Stimulated activated CD4-positive, alpha-beta T cell treated with anti-CD3 and anti-CD28 coated beads, Interleukin-15, amount 100 ng/mL, for 48 hours (primary cell): ENCODE results near the gene HOXC9.
A peak's percentile ranks its signal among the peaks of the same experiment; 100 is the strongest.

Experiments used
- DNase-seq, 2 donors: peaks; one replicate each; pipeline ENCODE4 v3.0.0-alpha.2; 2020; ENCODE audit warnings: low read depth in 2 of 2

HOXC9 gene

DNA sequence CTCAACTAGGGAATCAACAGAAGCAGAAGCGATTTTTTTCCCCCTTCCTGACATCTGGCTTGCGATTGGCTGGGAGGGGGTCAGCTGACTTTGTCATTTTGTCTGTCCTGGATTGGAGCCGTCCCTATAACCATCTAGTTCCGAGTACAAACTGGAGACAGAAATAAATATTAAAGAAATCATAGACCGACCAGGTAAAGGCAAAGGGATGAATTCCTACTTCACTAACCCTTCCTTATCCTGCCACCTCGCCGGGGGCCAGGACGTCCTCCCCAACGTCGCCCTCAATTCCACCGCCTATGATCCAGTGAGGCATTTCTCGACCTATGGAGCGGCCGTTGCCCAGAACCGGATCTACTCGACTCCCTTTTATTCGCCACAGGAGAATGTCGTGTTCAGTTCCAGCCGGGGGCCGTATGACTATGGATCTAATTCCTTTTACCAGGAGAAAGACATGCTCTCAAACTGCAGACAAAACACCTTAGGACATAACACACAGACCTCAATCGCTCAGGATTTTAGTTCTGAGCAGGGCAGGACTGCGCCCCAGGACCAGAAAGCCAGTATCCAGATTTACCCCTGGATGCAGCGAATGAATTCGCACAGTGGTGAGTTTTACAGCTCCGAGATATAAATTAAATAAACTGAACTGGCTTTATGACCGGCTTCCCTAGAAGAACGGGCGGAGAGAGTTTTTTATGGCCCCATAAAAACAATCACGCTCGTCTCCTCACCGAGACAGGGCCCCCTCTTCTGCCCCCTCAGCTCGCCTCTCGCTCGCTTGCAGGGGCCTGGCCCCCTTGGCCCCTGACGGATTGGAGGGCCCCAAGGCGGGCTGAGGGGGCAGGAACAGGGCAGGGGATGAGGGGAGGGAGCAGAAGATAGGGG, 28.6 kb downstream of the HOXC9 start, which contains the start of gene HOXC6:
TSS of gene HOXC6 (plus strand) at position 127 of the 888 bp plus-strand sequence. CDS start at position 209, 82 bp downstream.
- no peak for DNase-seq

DNA sequence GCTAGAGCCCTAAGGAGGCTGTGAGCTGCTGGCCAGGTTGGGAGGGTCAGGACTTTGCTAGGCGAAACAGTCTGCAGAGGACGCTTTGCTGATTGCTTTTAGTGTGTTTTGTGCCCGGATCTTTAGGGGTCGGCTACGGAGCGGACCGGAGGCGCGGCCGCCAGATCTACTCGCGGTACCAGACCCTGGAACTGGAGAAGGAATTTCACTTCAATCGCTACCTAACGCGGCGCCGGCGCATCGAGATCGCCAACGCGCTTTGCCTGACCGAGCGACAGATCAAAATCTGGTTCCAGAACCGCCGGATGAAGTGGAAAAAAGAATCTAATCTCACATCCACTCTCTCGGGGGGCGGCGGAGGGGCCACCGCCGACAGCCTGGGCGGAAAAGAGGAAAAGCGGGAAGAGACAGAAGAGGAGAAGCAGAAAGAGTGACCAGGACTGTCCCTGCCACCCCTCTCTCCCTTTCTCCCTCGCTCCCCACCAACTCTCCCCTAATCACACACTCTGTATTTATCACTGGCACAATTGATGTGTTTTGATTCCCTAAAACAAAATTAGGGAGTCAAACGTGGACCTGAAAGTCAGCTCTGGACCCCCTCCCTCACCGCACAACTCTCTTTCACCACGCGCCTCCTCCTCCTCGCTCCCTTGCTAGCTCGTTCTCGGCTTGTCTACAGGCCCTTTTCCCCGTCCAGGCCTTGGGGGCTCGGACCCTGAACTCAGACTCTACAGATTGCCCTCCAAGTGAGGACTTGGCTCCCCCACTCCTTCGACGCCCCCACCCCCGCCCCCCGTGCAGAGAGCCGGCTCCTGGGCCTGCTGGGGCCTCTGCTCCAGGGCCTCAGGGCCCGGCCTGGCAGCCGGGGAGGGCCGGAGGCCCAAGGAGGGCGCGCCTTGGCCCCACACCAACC, 29.8 kb downstream of the HOXC9 start:
- DNase-seq: no peak

DNA sequence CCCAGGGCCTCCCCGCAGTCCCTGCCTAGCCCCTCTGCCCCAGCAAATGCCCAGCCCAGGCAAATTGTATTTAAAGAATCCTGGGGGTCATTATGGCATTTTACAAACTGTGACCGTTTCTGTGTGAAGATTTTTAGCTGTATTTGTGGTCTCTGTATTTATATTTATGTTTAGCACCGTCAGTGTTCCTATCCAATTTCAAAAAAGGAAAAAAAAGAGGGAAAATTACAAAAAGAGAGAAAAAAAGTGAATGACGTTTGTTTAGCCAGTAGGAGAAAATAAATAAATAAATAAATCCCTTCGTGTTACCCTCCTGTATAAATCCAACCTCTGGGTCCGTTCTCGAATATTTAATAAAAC, 30.5 kb downstream of the HOXC9 start:
- no peak for DNase-seq

DNA sequence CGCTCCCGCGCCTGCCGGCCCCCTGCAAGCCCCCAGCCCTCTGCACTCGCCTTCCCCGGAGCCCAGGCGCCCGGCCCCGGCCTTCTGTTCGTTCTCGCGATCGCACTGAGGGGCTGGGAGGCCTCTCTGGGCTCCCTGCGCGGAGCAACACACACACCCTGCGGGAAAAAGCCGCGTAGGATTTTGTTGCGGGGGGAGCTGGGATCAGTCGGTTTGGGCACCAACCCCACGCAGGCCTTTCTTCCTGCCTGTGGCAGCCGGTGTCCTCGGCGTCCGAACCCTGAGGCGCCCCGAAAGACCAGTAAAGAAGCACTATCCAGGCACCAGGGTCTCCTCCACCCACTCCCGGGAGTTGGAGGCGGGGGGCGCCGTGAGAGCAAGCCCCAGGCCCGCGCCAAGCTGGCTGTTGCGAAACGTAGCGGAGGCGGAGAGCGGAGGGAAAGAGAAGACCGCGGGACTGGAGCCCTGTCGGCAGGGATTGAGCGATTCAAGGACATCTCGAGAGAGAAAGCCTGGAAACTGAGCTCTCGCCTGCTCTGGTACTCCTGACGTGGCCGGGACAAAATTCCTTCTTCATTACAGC, 31.0 kb downstream of the HOXC9 start:
- DNase-seq: no peak

DNA sequence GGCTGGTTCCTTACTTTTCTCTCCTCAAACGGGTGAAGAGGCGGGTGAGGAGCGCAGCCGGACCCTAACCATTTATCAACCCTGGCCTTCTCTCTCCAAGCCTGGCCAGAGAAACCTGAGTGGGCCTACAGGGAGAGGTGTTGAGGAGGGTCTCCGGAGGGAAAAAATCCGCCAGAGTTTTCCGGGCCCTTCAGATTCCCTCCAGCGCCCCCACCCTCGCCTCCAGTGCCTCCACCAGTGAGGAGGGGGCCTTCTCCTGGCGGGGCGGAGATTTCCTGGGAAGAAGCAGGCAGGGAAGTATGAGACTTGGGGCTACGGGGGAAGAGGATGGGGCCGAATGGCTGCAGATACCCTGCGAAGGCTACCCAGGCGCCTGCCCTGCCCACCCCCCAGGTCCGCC, 31.5 kb downstream of the HOXC9 start:
- DNase-seq: no peak

DNA sequence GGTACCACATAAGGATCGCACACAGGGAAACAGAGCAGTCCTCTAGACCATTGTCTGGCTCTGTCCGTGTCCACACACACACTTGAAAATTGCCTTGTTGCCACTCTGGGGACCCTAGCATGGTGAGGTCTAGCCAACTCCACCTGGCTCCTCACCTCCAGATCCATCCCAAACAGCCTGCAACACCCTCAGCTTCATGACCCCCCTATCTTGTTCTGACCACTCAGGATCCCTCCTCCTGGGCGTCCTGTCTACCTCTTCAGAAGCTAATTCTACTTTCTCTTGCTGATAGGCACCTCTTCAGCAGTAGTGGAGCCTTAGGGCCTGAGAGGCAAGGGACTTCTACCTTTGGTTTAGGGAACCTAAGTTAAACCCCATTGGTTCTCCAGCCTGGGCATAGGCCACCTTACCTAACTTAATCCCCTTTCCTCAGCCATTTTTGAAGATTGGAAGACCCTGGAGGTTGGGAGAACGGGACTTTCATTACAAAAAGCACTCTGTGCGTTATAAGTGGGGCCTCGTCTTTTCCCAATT, 32.2 kb downstream of the HOXC9 start:
- DNase-seq: no peak

DNA sequence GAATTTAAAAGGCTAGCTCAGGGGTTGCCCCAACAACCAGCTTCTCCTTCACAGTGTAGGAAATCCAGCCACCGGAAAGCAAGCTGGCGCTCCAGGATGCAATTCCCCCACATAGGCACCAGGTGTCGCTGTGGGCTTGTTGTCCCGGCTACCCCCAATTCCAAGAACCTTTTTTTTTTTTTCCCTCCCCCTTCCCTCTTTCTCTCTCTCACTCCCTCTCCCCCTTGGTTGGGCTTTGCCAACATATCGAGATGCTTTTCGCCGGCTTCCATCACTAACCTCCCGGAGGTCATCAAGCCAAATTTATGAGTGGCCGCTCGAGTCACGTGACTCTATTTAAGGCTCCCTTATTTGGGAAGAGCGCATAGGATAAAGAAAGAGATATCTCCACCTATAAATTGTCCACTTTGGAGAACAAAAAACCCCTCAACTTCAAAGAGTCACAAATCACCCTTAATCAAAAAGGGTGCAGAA, 32.7 kb downstream of the HOXC9 start, which contains the start of gene HOXC5:
TSS of gene HOXC5 (plus strand) at position 424 of the 474 bp plus-strand sequence. CDS start 73 bp downstream, outside the sequence.
- DNase-seq: peak in 1 of 2 donors; percentile 48

DNA sequence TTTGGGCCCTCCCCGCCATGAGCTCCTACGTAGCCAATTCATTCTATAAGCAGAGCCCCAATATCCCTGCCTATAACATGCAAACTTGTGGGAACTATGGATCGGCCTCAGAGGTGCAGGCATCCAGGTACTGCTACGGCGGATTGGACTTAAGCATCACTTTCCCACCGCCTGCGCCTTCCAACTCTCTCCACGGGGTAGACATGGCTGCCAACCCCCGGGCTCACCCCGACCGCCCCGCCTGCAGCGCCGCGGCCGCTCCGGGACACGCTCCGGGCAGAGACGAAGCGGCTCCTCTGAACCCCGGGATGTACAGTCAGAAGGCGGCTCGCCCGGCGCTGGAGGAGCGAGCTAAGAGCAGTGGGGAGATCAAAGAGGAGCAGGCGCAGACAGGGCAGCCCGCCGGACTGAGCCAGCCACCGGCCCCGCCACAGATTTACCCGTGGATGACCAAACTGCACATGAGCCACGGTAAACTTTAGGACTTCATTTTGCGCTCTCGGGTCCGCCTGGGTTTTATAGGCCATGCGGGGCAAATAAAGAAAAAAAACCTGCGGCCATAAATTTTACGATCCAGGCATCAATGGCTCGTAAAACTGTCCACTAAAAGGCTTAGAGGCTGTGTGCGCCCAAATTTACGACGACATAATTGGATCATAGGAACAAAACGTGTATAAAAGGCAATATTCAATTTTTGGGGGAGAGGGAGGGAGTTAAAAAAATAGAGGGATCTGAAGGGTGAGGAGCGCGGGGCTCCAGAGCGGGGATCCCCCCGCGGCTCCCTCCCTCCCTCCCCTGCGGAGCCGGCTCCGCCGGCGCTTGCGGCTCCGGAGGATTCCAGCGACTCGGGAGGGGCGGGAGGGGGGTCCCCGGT, 33.4 kb downstream of the HOXC9 start:
- DNase-seq: no peak

DNA sequence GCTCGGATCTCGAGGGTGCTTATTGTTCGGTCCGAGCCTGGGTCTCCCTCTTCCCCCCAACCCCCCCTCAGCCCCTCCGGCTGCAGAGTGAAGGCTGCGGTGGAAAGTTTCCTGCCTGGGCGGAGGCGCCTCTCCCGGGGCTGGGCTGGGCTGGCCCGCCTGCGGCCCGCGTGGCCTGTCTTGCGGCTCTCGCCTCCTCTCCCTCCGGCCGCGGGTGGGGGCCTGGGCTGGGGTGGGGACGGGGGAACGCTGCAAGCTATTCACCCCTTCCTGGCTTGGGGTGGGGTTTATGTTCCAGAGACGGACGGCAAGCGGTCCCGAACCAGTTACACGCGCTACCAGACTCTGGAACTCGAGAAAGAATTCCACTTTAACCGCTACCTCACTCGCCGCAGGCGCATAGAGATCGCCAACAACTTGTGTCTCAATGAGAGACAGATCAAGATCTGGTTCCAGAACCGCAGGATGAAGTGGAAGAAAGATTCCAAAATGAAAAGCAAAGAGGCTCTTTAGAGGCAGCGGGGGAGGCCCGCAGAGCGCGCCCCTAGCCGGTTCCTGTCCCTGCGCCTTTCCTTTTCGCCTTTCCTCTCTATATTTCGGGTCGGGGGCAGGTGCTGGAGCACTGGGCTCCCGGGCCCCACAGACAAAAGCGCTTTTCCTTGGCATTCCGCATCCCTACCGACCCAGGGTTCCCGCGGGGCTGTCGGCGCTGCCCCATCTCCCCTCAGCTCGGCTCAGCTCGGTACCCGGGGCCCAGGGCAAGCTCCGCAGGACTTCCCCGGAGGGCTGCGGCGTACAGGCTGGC, 34.2 kb downstream of the HOXC9 start:
- no peak for DNase-seq

DNA sequence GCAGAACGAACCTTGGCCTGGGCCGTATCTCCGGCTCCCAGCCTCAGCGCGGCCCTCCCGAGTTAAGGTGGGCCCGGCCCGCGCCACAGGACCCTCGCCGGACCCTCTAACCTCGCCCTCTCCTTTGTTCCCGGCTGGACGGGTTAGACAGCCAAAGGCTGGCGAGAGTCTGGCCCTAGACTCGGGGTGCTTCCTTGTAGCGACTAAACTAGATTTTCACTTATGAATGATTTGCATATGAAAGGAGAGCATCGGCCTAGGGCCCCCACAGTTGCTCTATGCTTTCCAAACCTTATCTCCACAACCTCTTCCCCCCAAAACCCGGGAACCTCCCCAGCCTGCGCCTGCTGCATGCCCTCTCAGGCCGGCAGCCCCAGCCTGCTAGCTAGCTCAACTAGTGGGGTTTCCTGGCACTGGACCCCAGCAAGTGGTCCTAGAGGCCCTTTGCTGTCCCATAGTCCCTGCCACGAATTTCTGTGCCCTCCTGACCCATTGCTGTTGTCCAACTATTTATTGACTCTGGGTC, 34.9 kb downstream of the HOXC9 start:
- no peak for DNase-seq

DNA sequence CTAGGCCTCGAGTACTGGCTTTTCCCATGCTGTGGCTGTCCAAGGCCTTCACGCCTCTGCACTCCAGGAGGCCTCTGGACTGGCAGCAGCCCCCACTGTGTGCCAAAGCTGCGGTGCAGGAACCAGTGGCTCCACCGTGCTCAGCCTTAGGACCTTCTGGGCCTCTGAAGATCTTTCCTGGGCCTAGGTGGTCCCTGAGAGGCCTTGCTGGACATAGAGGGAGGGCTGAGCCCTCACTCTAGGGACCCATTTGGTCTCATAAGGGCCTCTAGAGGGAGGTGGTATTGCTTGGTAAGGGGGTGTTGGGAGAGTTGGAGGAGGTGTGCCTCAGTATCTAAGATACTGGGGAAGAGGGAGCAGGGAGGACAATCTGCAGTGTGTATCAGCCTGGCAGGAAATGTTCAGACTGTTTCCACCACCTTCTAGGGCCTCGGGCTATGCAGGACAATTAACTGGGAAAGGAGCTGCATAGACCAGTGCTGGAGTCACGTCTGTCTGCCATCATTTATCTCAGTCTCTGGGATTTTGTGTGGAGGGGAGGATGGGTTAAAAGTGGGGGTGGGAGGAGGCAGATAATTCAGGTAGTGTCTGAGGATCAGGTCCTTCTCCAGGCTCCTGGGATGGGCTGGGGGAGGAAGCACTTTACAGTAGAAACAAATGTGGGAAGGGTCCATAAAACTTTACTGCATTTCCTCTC, 35.8 kb downstream of the HOXC9 start:
- DNase-seq: no peak

DNA sequence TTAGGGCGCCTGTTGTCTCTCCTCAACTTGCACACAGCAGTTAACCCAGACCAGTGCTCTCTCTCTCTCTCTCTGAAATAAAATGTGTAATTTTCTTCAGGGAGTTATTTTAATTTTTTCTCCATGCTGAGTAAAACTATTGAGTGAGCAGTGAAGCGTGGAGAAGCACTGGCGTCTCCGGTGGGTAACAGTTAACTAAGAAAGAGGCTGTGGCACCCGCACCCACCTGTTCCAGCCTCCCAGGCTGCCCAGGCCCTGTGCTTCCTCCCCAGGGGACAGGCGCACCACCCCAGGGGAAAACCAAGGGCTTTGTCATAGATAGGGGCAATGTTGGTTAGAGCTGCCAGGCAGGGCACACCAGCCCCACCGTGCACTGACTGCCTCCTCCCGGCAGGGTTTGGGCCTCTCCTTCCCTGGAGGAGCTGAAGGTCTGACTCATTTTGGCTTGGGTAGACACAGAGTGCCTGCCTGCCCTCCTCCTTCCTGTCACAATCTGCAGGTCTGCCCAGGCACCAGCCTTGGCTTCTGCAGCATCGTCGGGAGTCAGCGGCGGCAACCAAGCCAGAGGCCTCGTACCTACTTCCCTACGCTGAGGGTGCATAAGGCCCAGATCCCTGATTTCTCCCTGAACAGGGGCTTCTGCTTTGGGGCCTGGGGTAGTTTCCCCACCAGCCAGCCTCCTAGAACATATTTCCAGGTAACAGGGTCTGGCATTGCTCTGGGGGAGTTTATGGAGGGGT, 36.8 kb downstream of the HOXC9 start:
- DNase-seq: no peak

DNA sequence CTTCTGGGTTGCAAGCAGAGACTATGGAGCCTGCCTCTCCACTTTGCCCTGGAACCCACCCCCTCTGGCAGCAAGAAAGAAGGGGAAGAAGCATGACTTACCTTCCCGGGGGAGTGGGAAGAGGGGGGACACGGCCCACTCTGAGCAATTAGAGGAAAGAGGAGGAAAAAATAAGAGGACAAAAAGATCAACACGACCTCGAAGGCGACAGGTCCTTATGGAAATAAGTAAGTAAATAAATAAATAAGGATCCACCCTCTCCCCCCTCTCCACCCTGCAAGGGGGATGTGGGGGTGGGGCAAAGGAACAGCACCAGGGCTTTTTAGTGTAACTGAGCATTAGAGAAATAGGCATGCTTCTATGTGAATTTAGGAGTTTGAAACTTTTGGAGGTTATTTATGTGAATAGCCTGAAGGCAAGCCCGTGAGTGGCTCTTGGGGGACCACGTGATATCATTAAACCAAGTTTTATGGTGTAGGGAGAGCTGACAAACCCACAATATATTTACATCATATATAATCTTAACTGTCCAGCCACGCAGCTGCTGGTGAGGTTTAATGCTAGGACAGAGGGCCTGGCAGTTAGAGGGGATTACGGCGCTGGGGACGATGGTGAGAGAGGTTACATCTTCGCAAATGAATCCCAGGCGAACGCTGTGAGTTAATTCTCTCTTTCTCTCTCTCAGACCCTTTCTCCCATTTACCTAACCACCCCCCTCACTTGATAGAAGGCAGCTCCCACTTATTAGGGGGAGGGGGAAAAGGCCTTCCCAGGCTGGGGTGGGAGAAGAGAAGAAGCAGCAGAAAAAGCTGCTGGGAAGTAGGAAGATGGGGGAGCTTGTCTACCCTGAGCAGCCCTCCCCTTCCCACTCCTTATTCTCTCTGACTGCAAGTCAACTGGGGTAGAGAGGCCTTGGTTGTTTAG, 37.7 kb downstream of the HOXC9 start:
- DNase-seq: no peak

DNA sequence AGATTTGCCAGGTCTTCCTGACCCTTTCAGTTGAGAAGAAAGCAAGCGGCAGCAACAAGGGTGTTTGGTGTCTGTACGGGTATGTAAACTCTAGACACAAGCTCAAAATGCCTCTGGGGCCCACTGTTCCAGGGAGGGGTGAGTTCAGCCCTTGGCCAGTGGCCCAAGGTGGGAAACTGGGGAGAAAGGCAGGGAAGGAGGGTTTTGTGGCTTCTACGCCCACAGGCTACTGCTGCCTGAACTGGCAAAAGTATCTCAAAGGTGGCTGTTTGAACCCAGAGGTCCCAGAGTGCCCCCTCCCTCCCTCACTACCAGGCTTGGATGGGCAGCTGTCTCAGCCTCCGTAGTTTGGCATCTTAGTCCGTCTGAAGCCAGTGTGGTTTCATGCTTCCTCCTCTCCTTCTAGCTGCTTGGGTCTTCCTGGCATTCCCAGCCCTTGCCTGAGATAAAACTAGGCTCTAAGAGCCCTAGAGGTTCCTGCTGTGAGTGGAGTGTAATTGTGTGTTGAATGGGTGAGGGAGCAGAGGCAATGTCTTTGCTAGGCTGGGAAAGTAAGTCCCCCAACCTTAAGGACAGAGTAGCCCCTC, 38.4 kb downstream of the HOXC9 start:
- no peak for DNase-seq

DNA sequence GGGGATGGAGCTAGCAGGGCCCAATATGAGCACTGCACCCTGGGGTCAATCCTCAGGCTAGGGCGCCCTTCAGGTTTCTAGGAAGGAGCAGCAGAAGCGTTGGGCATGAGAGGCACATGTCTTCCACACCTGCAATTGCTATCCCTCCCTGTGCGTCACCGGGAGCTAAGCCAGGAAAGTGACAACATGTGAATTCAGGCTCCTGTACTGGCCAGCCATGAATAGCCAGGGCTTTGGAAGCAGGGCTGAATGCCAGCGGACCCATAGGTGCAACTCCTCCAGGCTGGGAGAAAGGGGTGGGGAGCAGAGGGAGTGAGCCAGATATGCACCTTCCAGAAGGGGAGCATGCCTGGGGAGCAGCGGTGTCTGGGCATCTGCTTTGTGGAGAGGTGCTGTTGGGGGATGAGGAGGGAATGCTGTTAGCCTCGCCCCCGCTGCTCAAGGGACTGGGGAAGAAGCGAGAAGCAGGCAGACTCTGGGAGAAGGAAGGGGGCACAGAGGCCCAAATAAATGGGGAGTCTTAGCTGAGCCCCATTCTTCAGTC, 39.0 kb downstream of the HOXC9 start:
- no peak for DNase-seq

DNA sequence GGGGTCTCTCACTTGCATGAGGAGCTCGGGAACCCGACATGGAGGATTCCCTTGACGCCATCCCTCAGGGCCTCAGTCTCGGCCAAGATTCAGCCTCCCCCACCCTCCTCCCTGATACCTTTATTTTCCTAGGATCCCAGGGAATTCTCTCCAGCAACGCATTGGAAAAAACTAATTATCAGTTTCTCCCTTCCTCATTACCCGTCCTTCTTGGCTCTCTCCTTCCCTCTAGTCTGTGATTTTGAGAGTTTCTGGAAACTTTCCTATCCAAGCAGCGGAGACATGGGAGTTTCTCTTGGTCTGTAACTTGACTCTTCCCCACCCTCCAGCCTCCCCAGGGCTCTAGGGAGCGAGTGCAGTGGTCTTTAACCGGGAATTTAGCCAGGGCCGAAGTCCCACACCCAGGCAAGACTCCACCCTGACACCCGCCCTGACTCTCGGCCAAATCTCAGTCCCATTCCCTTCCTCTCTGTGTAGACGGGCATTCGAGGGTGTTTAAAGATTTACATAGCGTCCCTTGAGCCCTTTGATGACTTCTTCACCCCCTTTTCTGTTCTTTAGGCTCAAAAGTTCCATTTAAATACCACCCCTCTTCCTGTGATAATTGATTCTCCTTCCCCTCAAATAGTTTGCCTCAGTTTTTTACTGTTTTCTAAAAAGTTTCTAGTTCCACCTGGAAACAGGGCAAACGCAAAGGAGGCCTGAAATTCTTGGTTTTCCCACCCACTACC, 39.6 kb downstream of the HOXC9 start:
- DNase-seq: no peak
